Measurements from ENCODE around the gene HERC3.

The HERC3 gene

GRCh38 chr4:88621763-88622327 lies 29.6 kb downstream of the HERC3 start:
- 0 out of 2 replicates have a peak, but pooled peaks cover 7% of the 10 kb centered on the region for H3K9me3 ChIP-seq (ENCODE audit: low read length)
- no peak overlapping the region for H2AFZ ChIP-seq (ENCODE audit: low read length)
- H3F3A ChIP-seq (ENCODE audit: insufficient read depth, low read length): no peaks in the 10 kb centered on the region
- H3K79me2 ChIP-seq (ENCODE audit: insufficient read depth, low read length): no peaks in the 10 kb centered on the region
- H3K4me2 ChIP-seq (ENCODE audit: low read length): no peak overlapping the region
- no peak overlapping the region for H3K9ac ChIP-seq (ENCODE audit: low read length)
- no peak for TF ChIP-seq CTCF (IDR thresholded peaks at IDR 0.05; ENCODE audit: low read length)
- no peak for TF ChIP-seq EZH2 (IDR thresholded peaks at IDR 0.05; ENCODE audit: borderline replicate concordance, low read length)
- peaks cover 4% of the 10 kb centered on the region; the same call in 1 of the 2 replicates for H3K36me3 ChIP-seq (ENCODE audit: insufficient read depth, low read length)
- H3K27ac ChIP-seq (ENCODE audit: low read depth, low read length, poor library complexity, severe bottlenecking): no peak overlapping the region
- H3K9me2 ChIP-seq (ENCODE audit: low read depth, low read length): no peaks in the 10 kb centered on the region
- no peaks in the 10 kb centered on the region for H3K27me3 ChIP-seq (ENCODE audit: insufficient read depth, low read length)
- H3K4me3 ChIP-seq (ENCODE audit: low read depth, low read length, poor library complexity, severe bottlenecking): no peak overlapping the region
- no peaks in the 10 kb centered on the region for H4K20me1 ChIP-seq (ENCODE audit: insufficient read depth, low read length)
- no peaks in the 10 kb centered on the region for H3K4me1 ChIP-seq (ENCODE audit: insufficient read depth, low read length, severe bottlenecking)

GRCh38 chr4:88623097-88623496 lies 30.8 kb downstream of the HERC3 start:
- Histone ChIP-seq H3K9me3 (ENCODE audit: low read length) (0 out of 2 replicates have a peak, but pooled peaks cover 7% of the 10 kb centered on the region), H3K27ac (ENCODE audit: low read depth, low read length, poor library complexity, severe bottlenecking) (no peak overlapping the region), H3F3A (ENCODE audit: insufficient read depth, low read length) (no peaks in the 10 kb centered on the region)

GRCh38 chr4:88628746-88629145 lies 36.5 kb downstream of the HERC3 start:
- Histone ChIP-seq H3K79me2 (ENCODE audit: insufficient read depth, low read length) (no peaks in the 10 kb centered on the region), H3K27me3 (ENCODE audit: insufficient read depth, low read length) (no peaks in the 10 kb centered on the region), H3K4me3 (ENCODE audit: low read depth, low read length, poor library complexity, severe bottlenecking) (no peak overlapping the region), H4K20me1 (ENCODE audit: insufficient read depth, low read length) (no peaks in the 10 kb centered on the region), H3K36me3 (ENCODE audit: insufficient read depth, low read length) (no peaks in the 10 kb centered on the region; the same call in 1 of the 2 replicates), H3K9ac (ENCODE audit: low read length) (no peak overlapping the region), H3K9me2 (ENCODE audit: low read depth, low read length) (no peaks in the 10 kb centered on the region), H3K9me3 (ENCODE audit: low read length) (0 out of 2 replicates have a peak, but pooled peaks cover 7% of the 10 kb centered on the region), H3F3A (ENCODE audit: insufficient read depth, low read length) (no peaks in the 10 kb centered on the region), H2AFZ (ENCODE audit: low read length) (no peak overlapping the region), H3K27ac (ENCODE audit: low read depth, low read length, poor library complexity, severe bottlenecking) (no peak overlapping the region), H3K4me1 (ENCODE audit: insufficient read depth, low read length, severe bottlenecking) (no peaks in the 10 kb centered on the region), H3K4me2 (ENCODE audit: low read length) (no peak overlapping the region)
- TF ChIP-seq EZH2 (IDR thresholded peaks at IDR 0.05; ENCODE audit: borderline replicate concordance, low read length) (no peak), CTCF (IDR thresholded peaks at IDR 0.05; ENCODE audit: low read length) (no peak)

More at GRCh38 chr4:88623097-88623496, 30.8 kb downstream of the HERC3 start:
- no peak overlapping the region for H3K9ac ChIP-seq (ENCODE audit: low read length)
- no peaks in the 10 kb centered on the region for H3K9me2 ChIP-seq (ENCODE audit: low read depth, low read length)
- H3K79me2 ChIP-seq (ENCODE audit: insufficient read depth, low read length): no peaks in the 10 kb centered on the region
- H3K4me3 ChIP-seq (ENCODE audit: low read depth, low read length, poor library complexity, severe bottlenecking): no peak overlapping the region
- H3K4me1 ChIP-seq (ENCODE audit: insufficient read depth, low read length, severe bottlenecking): no peaks in the 10 kb centered on the region
- no peak overlapping the region for H3K4me2 ChIP-seq (ENCODE audit: low read length)
- H3K36me3 ChIP-seq (ENCODE audit: insufficient read depth, low read length): peaks cover 4% of the 10 kb centered on the region; the same call in 1 of the 2 replicates
- H3K27me3 ChIP-seq (ENCODE audit: insufficient read depth, low read length): no peaks in the 10 kb centered on the region
- H4K20me1 ChIP-seq (ENCODE audit: insufficient read depth, low read length): no peaks in the 10 kb centered on the region
- H2AFZ ChIP-seq (ENCODE audit: low read length): no peak overlapping the region
- TF ChIP-seq EZH2 (IDR thresholded peaks at IDR 0.05; ENCODE audit: borderline replicate concordance, low read length) (no peak), CTCF (IDR thresholded peaks at IDR 0.05; ENCODE audit: low read length) (no peak)
